Left ventricle myocardium inferior (tissue), 1 donor: Measurements from ENCODE around the gene OGA. TPM values are rescaled to one million over a fixed set of nuclear protein-coding genes. Genes with fewer than 3 reads are reported as not detected.

ENCODE experiments used
- DNase-seq: peaks from one replicate; pipeline ENCODE4 v3.0.0-alpha.2; 2020
- H3K27ac ChIP-seq: fragments of 200-600 bp; replicated peaks from 2 replicates; pipeline ENCODE4 v1.8.0; 2021
- H3K27me3 ChIP-seq: fragments of 200-600 bp; 2 replicates; pipeline ENCODE4 v1.8.0; 2021; ENCODE audit warnings: low read depth
- H3K36me3 ChIP-seq: fragments of 200-600 bp; 2 replicates; pipeline ENCODE4 v1.8.0; 2021
- H3K4me1 ChIP-seq: fragments of 200-600 bp; 2 replicates; pipeline ENCODE4 v1.8.0; 2021
- H3K4me3 ChIP-seq: fragments of 200-600 bp; 2 replicates; pipeline ENCODE4 v1.8.0; 2021; ENCODE audit warnings: mild to moderate bottlenecking, moderate library complexity
- H3K9me3 ChIP-seq: fragments of 200-600 bp; replicated peaks from 2 replicates; pipeline ENCODE4 v1.8.0; 2021
- intact Hi-C: fragments of 100-400 bp; cut with micrococcal nuclease; formaldehyde crosslinking; loops from one replicate; pipeline ENCODE4 v1.11.0; 2022
- total RNA-seq: library from RNA; stranded (reverse); fragmentation: NEBNext Ultra II Directional; extraction: Animal tissue kit (Norgen Biotek cat#: 25700); gene quantifications from one replicate; pipeline ENCODE4 v1.2.1, GENCODE V29; 2021
- TF ChIP-seq, protein P1 (sequence below): fragments of 200-600 bp; IDR thresholded peaks from 2 replicates; pipeline ENCODE4 v1.8.0; 2021; ENCODE audit warnings: antibody characterized with exemption, mild to moderate bottlenecking, borderline replicate concordance
- donor health status: DM: no; HTN: yes; CAD: no; lungs with severe emphysema.

OGA gene
- total RNA-seq, 1 donor from 2014 or later, result 96.3 TPM

DNA sequence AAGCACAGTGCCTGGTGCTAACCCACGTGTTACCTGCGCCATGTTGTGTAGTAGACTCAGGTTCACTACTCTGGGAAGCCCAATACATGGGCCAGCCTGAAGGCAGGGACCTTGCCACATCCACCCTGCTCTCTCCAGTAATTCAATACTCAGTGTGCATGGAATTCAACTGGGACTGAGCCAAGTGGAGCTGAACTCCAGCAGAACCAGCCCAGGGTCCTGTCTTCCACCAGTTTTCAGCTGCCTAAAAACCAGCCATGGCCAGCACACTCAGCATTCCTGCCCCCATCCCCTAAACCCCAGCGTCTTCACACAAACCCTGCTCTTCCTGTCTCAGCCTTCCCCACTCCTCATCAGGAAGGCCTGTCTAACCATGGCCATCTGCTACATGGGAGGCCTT lies 57.7 kb downstream of the OGA start:
- intact Hi-C loops, result no loop called here
- TF ChIP-seq, protein P1, sequence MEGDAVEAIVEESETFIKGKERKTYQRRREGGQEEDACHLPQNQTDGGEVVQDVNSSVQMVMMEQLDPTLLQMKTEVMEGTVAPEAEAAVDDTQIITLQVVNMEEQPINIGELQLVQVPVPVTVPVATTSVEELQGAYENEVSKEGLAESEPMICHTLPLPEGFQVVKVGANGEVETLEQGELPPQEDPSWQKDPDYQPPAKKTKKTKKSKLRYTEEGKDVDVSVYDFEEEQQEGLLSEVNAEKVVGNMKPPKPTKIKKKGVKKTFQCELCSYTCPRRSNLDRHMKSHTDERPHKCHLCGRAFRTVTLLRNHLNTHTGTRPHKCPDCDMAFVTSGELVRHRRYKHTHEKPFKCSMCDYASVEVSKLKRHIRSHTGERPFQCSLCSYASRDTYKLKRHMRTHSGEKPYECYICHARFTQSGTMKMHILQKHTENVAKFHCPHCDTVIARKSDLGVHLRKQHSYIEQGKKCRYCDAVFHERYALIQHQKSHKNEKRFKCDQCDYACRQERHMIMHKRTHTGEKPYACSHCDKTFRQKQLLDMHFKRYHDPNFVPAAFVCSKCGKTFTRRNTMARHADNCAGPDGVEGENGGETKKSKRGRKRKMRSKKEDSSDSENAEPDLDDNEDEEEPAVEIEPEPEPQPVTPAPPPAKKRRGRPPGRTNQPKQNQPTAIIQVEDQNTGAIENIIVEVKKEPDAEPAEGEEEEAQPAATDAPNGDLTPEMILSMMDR, result no peak
- H3K27ac ChIP-seq, result no peak overlapping the region
- H3K36me3 ChIP-seq, result no peaks in the 10 kb centered on the region
- no peak for DNase-seq
- H3K4me1 ChIP-seq, result no peaks in the 10 kb centered on the region
- peaks cover 60% of the 10 kb centered on the region for H3K27me3 ChIP-seq
- H3K9me3 ChIP-seq, result no peaks in the 10 kb centered on the region
- no peak overlapping the region for H3K4me3 ChIP-seq

DNA sequence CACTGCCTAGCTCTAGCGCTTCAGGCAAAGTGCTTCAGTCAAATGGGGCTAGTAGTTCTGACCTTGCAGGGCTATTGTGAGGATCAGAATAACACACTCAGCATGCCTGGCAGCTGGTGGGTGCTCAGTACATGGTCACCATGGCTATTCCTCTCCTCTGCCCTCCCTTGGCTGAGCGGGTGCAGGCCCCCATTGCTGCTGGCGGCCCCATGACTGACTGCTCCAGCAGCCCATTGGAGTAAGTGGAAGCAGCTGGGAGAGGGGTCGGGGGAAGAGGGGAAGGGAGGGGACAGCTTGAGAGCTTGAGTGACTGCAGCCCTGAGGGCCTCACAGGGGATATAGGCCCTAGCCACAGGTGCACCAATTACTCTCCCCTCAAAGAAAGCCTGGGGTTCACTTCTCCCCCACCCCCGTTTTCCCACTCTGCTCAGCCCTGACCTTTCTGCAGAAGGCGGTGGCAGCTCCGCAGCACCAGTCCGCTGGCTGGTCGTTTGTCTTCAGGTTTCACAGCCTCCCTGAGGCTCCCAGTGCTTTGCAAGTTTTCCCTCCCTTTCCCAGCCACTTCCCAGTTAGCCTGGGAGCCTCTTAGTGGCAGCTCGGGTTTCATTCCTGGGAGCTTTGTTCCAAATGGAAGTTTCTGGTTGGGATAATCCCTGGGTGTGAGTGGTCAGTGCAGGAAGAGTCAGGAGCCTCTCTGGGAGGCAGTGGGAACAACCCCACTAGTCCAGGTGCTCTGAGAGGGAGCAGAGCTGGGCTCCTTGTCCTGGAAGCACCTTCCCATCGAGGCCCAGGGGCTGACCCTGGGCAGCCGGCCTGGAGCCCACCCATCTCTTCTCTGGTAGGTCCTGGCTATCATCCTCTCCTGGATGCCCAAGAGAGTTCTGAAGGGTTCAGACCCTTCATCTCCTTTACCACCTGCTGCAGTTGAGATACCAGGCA lies 58.7 kb downstream of the OGA start:
- Histone ChIP-seq H3K27me3 (peaks cover 59% of the 10 kb centered on the region), H3K4me1 (no peaks in the 10 kb centered on the region), H3K4me3 (no peak overlapping the region), H3K27ac (no peak overlapping the region), H3K36me3 (no peaks in the 10 kb centered on the region), H3K9me3 (no peaks in the 10 kb centered on the region)
- intact Hi-C loops, result no loop called here
- no peak for DNase-seq
- TF ChIP-seq, protein P1, result no peak

DNA sequence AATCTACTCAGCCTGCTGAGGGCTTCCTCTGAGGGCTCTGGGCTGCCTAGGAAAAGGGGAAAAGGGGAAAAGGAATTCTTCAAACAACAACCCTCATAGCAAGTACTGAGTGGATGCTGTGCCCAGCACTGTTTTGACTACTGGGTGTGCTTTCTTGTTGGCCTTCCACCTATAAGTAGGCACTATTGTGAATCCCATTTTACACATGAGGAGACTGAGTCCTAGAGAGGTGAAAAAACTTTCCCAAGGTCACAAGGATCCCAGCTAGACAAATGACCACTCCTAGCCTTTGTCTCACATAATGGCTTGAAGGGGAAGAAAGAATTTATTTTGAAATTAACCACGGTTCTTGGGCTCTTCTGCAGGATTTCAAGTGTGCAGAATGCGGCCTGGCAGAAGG lies 59.4 kb downstream of the OGA start:
- intact Hi-C loops, result no loop called here

DNA sequence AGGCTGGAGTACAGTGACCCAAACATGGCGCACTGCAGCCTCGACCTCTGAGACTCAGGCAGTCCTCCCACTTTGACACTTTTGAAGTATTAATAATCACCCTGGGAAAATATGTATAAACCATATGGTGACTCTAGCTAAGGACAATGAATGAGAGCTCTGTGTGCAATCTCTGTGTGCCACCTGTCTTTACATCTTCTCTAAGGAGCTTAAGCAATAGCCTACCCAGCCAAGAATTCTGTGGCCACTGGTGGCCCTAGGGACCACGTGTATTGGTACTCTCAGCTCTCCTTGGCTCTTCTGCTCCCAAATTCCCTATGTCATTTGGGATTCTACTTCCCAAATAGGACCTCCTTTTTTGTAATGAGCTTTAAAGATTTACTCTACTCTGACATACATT lies 66.0 kb downstream of the OGA start:
- Histone ChIP-seq H3K4me1 (no peaks in the 10 kb centered on the region), H3K4me3 (no peak overlapping the region), H3K36me3 (no peaks in the 10 kb centered on the region), H3K27me3 (peaks cover 40% of the 10 kb centered on the region), H3K9me3 (no peaks in the 10 kb centered on the region), H3K27ac (no peak overlapping the region)
- no peak for DNase-seq
- intact Hi-C loops, result no loop called here
- TF ChIP-seq, protein P1, result no peak

More for the DNA sequence above, 59.4 kb downstream of the OGA start:
- H3K9me3 ChIP-seq, result no peaks in the 10 kb centered on the region
- H3K4me1 ChIP-seq, result no peaks in the 10 kb centered on the region
- no peak for DNase-seq
- H3K27ac ChIP-seq, result no peak overlapping the region
- no peak overlapping the region for H3K4me3 ChIP-seq
- TF ChIP-seq, protein P1, result no peak
- peaks cover 60% of the 10 kb centered on the region for H3K27me3 ChIP-seq
- H3K36me3 ChIP-seq, result no peaks in the 10 kb centered on the region

DNA sequence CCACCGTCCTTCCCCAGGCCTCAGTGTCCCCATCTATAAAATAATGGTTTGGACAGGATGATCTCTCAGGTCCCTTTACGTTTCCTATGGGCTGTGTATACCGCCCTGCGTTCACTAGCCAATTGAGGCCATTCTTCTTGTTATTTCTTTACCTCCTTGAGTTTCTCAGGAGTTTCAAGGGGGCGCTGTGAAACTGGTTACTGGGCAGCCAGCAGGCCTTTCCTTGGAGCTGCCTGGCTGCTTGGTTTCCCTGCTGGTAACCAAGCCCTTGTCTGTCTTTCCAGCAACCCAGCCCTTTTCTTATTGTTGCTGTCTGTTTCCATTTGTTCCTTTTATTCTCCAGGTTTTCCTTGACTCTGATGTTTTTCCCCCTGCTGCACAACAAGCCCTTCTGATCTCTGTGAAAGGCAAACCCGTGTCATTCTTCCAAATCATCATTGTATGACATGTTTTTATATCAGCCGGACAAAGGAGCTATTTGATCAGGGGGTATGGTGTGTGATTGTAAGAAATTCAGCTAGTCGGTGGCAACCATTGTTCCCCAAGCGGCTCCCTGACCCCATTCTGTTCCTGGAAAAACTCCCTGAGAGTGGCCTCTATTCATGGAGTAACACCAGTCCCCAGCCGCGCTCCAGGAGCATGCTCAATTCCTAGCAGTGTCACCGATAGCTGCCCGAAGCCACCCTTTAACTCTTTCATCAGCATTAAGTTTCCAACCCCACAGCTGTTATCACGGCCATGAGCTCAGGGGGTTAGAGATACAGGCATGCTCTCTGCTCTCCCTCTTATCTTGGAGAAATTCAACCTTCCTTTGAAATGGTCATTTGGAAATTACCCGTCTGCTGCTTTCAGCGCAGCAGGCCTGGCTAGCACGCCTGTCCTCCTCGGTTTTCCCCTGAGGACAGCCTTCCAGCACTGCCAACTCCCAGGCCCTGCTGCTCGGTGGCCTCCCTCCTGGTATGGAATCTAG lies 68.9 kb downstream of the OGA start:
- Histone ChIP-seq H3K36me3 (no peaks in the 10 kb centered on the region), H3K4me3 (no peak overlapping the region), H3K27ac (no peak overlapping the region), H3K9me3 (no peaks in the 10 kb centered on the region), H3K4me1 (no peaks in the 10 kb centered on the region), H3K27me3 (peaks cover 28% of the 10 kb centered on the region)
- intact Hi-C loops, result no loop called here
- TF ChIP-seq, protein P1, result no peak
- DNase-seq, result no peak
